Measurements from ENCODE around the gene DIPK1A. TPM values are rescaled to one million over a fixed set of nuclear protein-coding genes. Genes with fewer than 3 reads are reported as not detected.

The DIPK1A gene
- total RNA-seq, 1 donor from 2014 or later, result 8.4 TPM

- Histone ChIP-seq H2AFZ (ENCODE audit: low read depth, low read length) (no peak overlapping the region), H3K36me3 (ENCODE audit: insufficient read depth, low read length) (peaks cover 30% of the 10 kb centered on the region), H4K20me1 (ENCODE audit: insufficient read depth, low read length) (peaks cover 27% of the 10 kb centered on the region), H3K4me2 (ENCODE audit: low read length) (no peak overlapping the region), H3K27me3 (ENCODE audit: insufficient read depth, low read length) (no peaks in the 10 kb centered on the region), H3K9ac (ENCODE audit: low read length) (no peak overlapping the region), H3K9me3 (ENCODE audit: insufficient read depth, low read depth, low read length) (no peaks in the 10 kb centered on the region), H3K4me3 (ENCODE audit: insufficient read depth, low read depth, low read length) (no peak overlapping the region), H3K4me1 (ENCODE audit: insufficient read depth, low read length) (no peaks in the 10 kb centered on the region), H3K27ac (ENCODE audit: low read depth, low read length) (no peak overlapping the region), H3K79me2 (ENCODE audit: insufficient read depth, low read length) (peaks cover 2% of the 10 kb centered on the region)
- Mint-ChIP-seq H3K27ac (ENCODE audit: unreplicated experiment) (no peak overlapping the region), H3K27me3 (ENCODE audit: low read depth, unreplicated experiment) (no peaks in the 10 kb centered on the region), H3K9me3 (ENCODE audit: unreplicated experiment) (no peaks in the 10 kb centered on the region), H3K36me3 (ENCODE audit: low read depth, unreplicated experiment) (peaks cover 11% of the 10 kb centered on the region), H3K4me1 (ENCODE audit: low read depth, unreplicated experiment) (peaks cover 4% of the 10 kb centered on the region), H3K4me3 (ENCODE audit: unreplicated experiment) (no peak overlapping the region)
- no peak for TF ChIP-seq EZH2 (IDR thresholded peaks at IDR 0.05; ENCODE audit: insufficient read depth, low read length)
- no peak for TF ChIP-seq CTCF (IDR thresholded peaks at IDR 0.05; ENCODE audit: insufficient read depth, low read depth, low read length)
- no peak for DNase-seq (ENCODE audit: low read depth)
- FAIRE-seq, result no peak
Observed at GRCh38 chr1:92845908-92846307, 115.4 kb downstream of the DIPK1A start.

GRCh38 chr1:92844439-92844838 lies 116.8 kb downstream of the DIPK1A start:
- FAIRE-seq, result no peak
- no peaks in the 10 kb centered on the region for H3K27me3 ChIP-seq (ENCODE audit: insufficient read depth, low read length)

More at GRCh38 chr1:92844439-92844838, 116.8 kb downstream of the DIPK1A start:
- Histone ChIP-seq H2AFZ (ENCODE audit: low read depth, low read length) (no peak overlapping the region), H3K9ac (ENCODE audit: low read length) (no peak overlapping the region), H3K4me3 (ENCODE audit: insufficient read depth, low read depth, low read length) (no peak overlapping the region), H3K36me3 (ENCODE audit: insufficient read depth, low read length) (peaks cover 44% of the 10 kb centered on the region), H4K20me1 (ENCODE audit: insufficient read depth, low read length) (peaks cover 41% of the 10 kb centered on the region), H3K4me2 (ENCODE audit: low read length) (no peak overlapping the region), H3K27ac (ENCODE audit: low read depth, low read length) (no peak overlapping the region), H3K9me3 (ENCODE audit: insufficient read depth, low read depth, low read length) (no peaks in the 10 kb centered on the region), H3K79me2 (ENCODE audit: insufficient read depth, low read length) (peaks cover 17% of the 10 kb centered on the region), H3K4me1 (ENCODE audit: insufficient read depth, low read length) (no peaks in the 10 kb centered on the region)
- DNase-seq (ENCODE audit: low read depth), result no peak
- Mint-ChIP-seq H3K4me3 (ENCODE audit: unreplicated experiment) (no peak overlapping the region), H3K4me1 (ENCODE audit: low read depth, unreplicated experiment) (peaks cover 9% of the 10 kb centered on the region), H3K9me3 (ENCODE audit: unreplicated experiment) (no peaks in the 10 kb centered on the region), H3K27me3 (ENCODE audit: low read depth, unreplicated experiment) (no peaks in the 10 kb centered on the region), H3K36me3 (ENCODE audit: low read depth, unreplicated experiment) (peaks cover 16% of the 10 kb centered on the region), H3K27ac (ENCODE audit: unreplicated experiment) (no peak overlapping the region)
- no peak for TF ChIP-seq CTCF (IDR thresholded peaks at IDR 0.05; ENCODE audit: insufficient read depth, low read depth, low read length)
- TF ChIP-seq EZH2 (IDR thresholded peaks at IDR 0.05; ENCODE audit: insufficient read depth, low read length), result no peak
